GM19324 (cell line): ENCODE data around the gene CXCL11.
A peak's percentile ranks its signal among the peaks of the same experiment; 100 is the strongest.
"Not testable (repeated sequence)": the region's sequence is repeated elsewhere in the genome, so short reads cannot be mapped to it uniquely, and the experiment has no call there.

Experiments
- ATAC-seq: cut with Tn5 transposase; IDR thresholded peaks from one replicate; pipeline ENCODE4 v1.9.1; 2021; ENCODE audit warnings: mild to moderate bottlenecking, moderate library complexity; ENCODE audit not compliant: unreplicated experiment, low FRiP score

Gene CXCL11

GRCh38 chr4:76043306-76043705 is 7.4 kb upstream of the CXCL11 start:
- ATAC-seq = not testable (repeated sequence)

- ATAC-seq = not testable (repeated sequence)
Observed at GRCh38 chr4:76042241-76042998, 6.5 kb upstream of the CXCL11 start.

- ATAC-seq = no peak
Observed at GRCh38 chr4:76036855-76037254, 985 bp upstream of the CXCL11 start.

DNA sequence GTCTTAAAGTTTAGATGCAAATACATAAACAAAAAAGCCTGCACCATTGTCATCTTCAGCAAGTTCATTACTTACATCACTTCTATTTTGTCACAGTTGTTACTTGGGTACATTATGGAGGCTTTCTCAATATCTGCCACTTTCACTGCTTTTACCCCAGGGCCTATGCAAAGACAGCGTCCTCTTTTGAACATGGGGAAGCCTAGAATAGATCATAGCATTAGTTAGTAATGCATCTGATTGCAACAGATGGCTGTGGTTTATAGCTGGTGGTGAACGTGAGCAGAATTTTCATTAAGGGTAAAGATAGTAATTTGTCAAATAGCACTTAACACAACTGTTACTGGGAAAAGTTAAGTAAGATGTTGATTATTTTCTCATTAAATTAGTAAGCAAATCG is 729 bp downstream of the CXCL11 start:
- peak; percentile 67 for ATAC-seq

DNA sequence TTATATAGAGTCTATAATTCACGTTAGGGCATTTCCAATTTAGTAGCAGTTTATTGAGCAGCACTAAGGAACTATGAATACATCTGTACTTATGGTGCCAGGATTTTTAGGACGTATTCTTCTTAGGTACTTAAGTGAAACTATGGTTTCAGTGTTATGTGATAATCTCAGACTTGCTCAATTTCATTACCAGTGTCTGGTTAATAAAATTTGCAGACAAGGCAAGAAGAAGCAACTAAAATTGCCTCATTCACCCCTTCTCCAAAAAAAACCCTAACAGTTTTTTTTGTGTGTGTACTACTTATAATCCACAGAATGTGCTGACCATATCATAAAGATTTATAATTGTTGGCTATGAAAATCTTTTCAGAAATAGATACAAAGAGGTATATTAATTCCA is 6.6 kb downstream of the CXCL11 start:
- no peak for ATAC-seq

DNA sequence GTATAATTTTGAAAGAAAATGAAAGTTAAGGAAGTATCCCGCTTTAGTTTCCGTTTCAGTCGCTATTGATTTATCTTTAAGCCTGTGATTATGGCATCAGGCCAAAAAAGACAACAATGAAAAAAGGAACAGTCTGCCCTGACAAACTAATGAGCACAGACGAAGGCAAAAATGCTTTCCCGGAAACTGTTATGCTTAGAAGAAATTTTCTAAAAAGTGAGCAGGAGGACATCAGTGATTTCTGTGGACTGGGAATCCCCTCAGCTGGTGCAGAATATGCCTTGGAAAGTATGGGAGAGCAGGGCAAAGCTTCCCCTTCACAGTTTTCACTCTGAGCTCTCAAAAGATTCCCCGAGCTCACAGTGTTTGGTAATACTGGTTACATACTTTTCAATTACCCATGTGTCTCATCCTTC is 7.5 kb downstream of the CXCL11 start:
- ATAC-seq = no peak

GRCh38 chr4:76024065-76024464 is 11.8 kb downstream of the CXCL11 start:
- ATAC-seq = no peak

- no peak for ATAC-seq
Observed at GRCh38 chr4:76023389-76023788, 12.5 kb downstream of the CXCL11 start, which contains the start of gene CXCL10. CXCL10 (minus strand) TSS chr4:76023497; CDS start chr4:76023431, 66 bp downstream.

GRCh38 chr4:76022677-76023076 is 13.2 kb downstream of the CXCL11 start:
- ATAC-seq = no peak

GRCh38 chr4:76022031-76022430 is 13.8 kb downstream of the CXCL11 start:
- ATAC-seq = no peak

GRCh38 chr4:76017056-76017686 is 18.7 kb downstream of the CXCL11 start:
- ATAC-seq = no peak

GRCh38 chr4:76016393-76016792 is 19.5 kb downstream of the CXCL11 start:
- peak; percentile 61 for ATAC-seq

- ATAC-seq = no peak
Observed at GRCh38 chr4:76013540-76013939, 22.3 kb downstream of the CXCL11 start.

DNA sequence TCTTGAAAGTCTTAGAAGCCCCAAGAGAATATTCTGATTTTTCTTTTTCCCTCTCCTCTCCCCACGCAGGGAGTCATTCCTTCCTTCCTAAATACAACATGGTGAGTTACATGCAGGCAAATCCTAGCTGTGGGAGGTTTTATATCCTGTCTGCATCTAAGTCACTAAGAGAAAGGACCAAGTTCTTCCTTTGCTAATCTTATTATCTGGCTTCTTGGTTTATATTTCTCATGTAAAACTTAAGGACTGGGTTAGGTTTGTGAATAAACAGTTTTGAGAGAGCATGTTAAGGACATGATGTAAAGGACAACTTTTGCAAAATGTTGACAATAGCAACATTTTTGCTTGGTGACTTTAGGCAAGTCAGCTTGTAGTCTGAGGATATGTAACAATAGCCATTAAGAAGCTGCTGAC is 23.5 kb downstream of the CXCL11 start:
- no peak for ATAC-seq

- no peak for ATAC-seq
Observed at GRCh38 chr4:76011700-76012387, 24.0 kb downstream of the CXCL11 start.

GRCh38 chr4:76011018-76011670 is 24.7 kb downstream of the CXCL11 start:
- ATAC-seq = no peak

DNA sequence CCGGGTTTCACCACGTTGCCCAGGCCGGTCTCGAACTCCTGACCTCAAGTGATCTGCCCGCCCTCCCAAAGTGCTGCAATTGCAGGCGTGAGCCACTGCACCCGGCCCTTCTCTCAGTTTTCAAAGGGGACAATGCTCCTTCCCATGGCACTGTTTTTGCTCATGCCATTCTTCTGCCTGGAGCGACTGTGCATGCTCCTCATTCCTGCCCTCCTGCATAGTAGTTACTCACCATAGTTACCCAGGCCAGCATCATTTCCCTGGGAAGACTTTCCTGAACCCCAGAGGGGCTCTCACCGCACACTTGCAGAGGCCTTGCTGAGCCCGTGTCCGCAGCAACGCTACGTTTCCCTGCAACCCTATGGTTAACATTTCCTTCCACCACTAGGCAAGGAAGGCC is 25.3 kb downstream of the CXCL11 start:
- ATAC-seq = no peak

DNA sequence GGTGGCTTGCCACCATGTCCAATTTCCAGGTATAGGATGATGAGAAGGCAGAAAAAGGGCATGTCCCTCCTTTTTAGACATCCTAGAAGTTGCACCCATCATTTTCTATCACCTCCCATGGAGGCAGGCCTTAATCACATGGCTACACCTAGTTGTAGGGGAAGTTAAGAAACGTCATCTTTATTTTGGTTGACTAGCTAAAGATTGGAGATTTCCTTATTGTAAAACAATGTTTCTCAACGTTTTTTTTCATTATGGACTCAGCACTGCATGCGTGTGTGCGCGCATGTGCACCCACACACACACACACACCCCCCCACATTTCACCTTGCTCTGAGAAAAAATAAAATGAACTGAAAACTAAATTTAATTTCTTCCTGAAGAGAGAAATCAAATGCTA is 26.6 kb downstream of the CXCL11 start:
- no peak for ATAC-seq

DNA sequence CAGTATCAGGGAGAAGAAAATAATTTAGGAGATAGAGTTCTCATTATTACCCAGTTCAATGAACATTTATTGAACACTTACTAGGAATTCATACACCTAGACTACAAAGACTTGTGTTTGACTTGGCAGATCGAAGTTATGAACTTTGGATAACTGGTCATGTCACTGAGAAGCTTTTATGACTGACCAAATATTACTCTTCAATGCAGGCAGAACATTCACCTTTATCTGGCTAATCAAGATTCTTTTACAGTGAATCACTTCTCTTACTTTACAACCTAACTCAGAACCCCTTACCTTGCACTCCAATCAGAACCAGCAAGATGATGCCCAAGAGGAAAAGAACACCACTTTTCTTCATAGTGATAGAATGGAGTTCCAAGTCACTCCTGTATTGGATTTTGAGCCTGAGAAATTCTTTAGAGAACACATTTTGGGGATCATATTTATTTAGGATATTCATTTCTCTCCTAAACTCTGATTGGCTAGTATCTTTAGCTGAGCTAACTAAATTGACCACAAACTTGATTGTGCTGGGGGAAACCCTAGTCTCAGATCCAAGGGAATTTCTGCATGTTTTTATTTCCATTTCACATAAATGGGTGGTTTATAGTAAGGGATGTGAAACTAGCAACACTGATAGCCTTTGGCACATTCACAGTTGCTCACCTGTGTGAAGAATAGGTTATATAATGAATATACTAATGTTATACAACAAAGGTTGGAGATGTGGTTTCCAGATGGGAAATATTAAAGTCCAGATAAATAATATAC is 28.6 kb downstream of the CXCL11 start, which contains the start of gene CXCL9:
Gene CXCL9, minus strand, starts transcription at position 421 of the 774 bp plus-strand sequence. Its CDS starts 60 bp downstream, at position 361.
- no peak for ATAC-seq

- no peak for ATAC-seq
Observed at GRCh38 chr4:76003620-76004019, 32.2 kb downstream of the CXCL11 start.
